ENCODE results near the gene AVPI1. TPM values are rescaled to one million over a fixed set of nuclear protein-coding genes. Genes with fewer than 3 reads are reported as not detected.

AVPI1 gene
- 1.4 TPM for total RNA-seq
- polyA plus RNA-seq, result 11.5 TPM
- long read RNA-seq, donor 1, result 0 reads
- long read RNA-seq, donor 2, result 0 reads
- long read RNA-seq, donor 3, result 0 reads
- long read RNA-seq, donor 4, result 0 reads
- long read RNA-seq, donor 5, partial matches to known transcripts, result 0 of 2 reads
- long read RNA-seq, donor 5, other reads (novel, unspliced or antisense), result 0 of 2 reads
- long read RNA-seq, donor 6, partial matches to known transcripts, result 0 of 3 reads
- long read RNA-seq, donor 6, other reads (novel, unspliced or antisense), result 0 of 3 reads
- long read RNA-seq, donor 7, partial matches to known transcripts, result 0 of 4 reads
- long read RNA-seq, donor 7, other reads (novel, unspliced or antisense), result 0 of 4 reads
- long read RNA-seq, donor 8, result 0 reads
- long read RNA-seq, donor 9, result 0 reads
- long read RNA-seq, donor 10, partial matches to known transcripts, result 0 of 4 reads
- long read RNA-seq, donor 10, other reads (novel, unspliced or antisense), result 0 of 4 reads

GRCh38 chr10:97686962-97687784, at the start of gene AVPI1:
AVPI1 (minus strand) TSS chr10:97687241; CDS start chr10:97679905, 7,336 bp downstream.
- DNase-seq (ENCODE audit: low read depth in 6 of 9, low spot score in 9 of 9), result peak; percentile 76 to 96 (median 90)
- under 1% methylated on average over 78 of the region's 78 CpGs for WGBS
- peaks cover 0 to 9% of the 10 kb centered on the region in 2 donors for H3K27me3 ChIP-seq (ENCODE audit: control insufficient read depth in 2 of 2, insufficient read depth in 1 of 2, low read length in 1 of 2)
- peak within 1 kb of the TSS; percentile 15 to 87 for H3K27ac ChIP-seq (ENCODE audit: low read depth in 1 of 2, low read length in 1 of 2)
- peak within 1 kb of the TSS; percentile 70 to 73 for H3K4me3 ChIP-seq (ENCODE audit: low read length in 2 of 2)
- no peaks in the 10 kb centered on the region for H3K36me3 ChIP-seq (ENCODE audit: control insufficient read depth in 2 of 2, insufficient read depth in 2 of 2, low read length in 1 of 2)
- no peaks in the 10 kb centered on the region for H3K9me3 ChIP-seq (ENCODE audit: control insufficient read depth in 2 of 2, insufficient read depth in 1 of 2, low read length in 1 of 2)
- H3K4me1 ChIP-seq (ENCODE audit: control insufficient read depth in 2 of 2, insufficient read depth in 2 of 2, low read length in 2 of 2), result peaks cover 10 to 17% of the 10 kb centered on the region in 2 donors

DNA sequence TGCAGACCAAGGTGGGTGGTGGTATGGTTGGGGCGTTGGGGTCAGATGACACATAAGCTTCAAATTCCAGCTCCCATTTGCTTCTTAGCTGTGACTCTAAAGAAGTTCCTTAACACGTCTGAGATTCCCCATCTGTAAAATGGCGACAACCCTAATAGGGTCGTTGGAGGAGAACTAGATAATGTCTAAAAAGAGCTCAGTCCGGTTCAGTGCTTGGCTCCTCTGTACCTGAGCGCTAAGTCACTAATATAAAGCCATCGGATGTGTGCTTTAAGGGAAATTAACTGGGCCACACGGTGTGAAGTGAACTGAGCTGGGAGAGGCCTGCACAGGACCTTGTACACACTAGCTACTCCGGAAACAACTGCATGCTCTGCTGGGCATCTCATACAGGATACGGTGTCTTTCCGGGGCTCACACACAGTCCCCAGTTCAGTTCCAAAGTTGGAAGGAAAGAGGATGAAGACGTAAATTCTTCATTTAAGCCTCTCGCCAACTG, 49.4 kb upstream of the AVPI1 start:
- Histone ChIP-seq H3K4me1 (ENCODE audit: control insufficient read depth in 2 of 2, insufficient read depth in 2 of 2, low read length in 2 of 2) (peaks cover 10 to 19% of the 10 kb centered on the region in 2 donors), H3K27me3 (ENCODE audit: control insufficient read depth in 2 of 2, insufficient read depth in 1 of 2, low read length in 1 of 2) (peaks cover 0 to 2% of the 10 kb centered on the region in 2 donors), H3K4me3 (ENCODE audit: low read length in 2 of 2) (peak overlapping the region; percentile 66 to 74), H3K27ac (ENCODE audit: low read depth in 1 of 2, low read length in 1 of 2) (peak overlapping the region in 1 of 2 donors; percentile 59), H3K9me3 (ENCODE audit: control insufficient read depth in 2 of 2, insufficient read depth in 1 of 2, low read length in 1 of 2) (no peaks in the 10 kb centered on the region), H3K36me3 (ENCODE audit: control insufficient read depth in 2 of 2, insufficient read depth in 2 of 2, low read length in 1 of 2) (peaks cover 8 to 23% of the 10 kb centered on the region in 2 donors)
- DNase-seq (ENCODE audit: low read depth in 6 of 9, low spot score in 9 of 9), result no peak
- 80% methylated on average over 13 of the region's 13 CpGs for WGBS

DNA sequence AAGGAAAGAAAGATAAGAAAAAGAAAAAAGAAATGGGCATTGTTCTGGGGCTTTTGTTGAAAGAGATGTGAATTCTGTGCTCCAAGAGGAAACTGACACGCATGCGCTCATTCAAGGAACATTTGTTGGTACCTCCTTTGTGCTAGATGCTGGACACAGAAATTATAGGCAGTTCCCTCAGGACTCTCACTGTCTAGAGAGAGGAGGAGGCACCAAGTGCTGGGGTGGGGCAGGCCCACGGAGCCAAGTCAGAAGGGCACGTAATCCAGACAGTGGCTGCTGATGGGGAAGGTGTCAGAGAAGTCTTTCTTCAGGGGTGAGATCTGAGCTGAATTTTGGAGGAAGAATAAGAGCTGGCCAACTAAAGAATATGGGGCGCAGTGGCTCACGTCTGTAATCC, 47.0 kb upstream of the AVPI1 start:
- no peak overlapping the region for H3K4me3 ChIP-seq (ENCODE audit: low read length in 2 of 2)
- no peaks in the 10 kb centered on the region for H3K9me3 ChIP-seq (ENCODE audit: control insufficient read depth in 2 of 2, insufficient read depth in 1 of 2, low read length in 1 of 2)
- H3K4me1 ChIP-seq (ENCODE audit: control insufficient read depth in 2 of 2, insufficient read depth in 2 of 2, low read length in 2 of 2), result peaks cover 10 to 19% of the 10 kb centered on the region in 2 donors
- H3K27me3 ChIP-seq (ENCODE audit: control insufficient read depth in 2 of 2, insufficient read depth in 1 of 2, low read length in 1 of 2), result peaks cover 0 to 2% of the 10 kb centered on the region in 2 donors
- H3K36me3 ChIP-seq (ENCODE audit: control insufficient read depth in 2 of 2, insufficient read depth in 2 of 2, low read length in 1 of 2), result peaks cover 5 to 8% of the 10 kb centered on the region in 2 donors
- DNase-seq (ENCODE audit: low read depth in 6 of 9, low spot score in 9 of 9), result no peak
- 93% methylated on average over 6 of the region's 6 CpGs for WGBS
- H3K27ac ChIP-seq (ENCODE audit: low read depth in 1 of 2, low read length in 1 of 2), result no peak overlapping the region

GRCh38 chr10:97733256-97733655, 46.2 kb upstream of the AVPI1 start:
- no peak for DNase-seq (ENCODE audit: low read depth in 6 of 9, low spot score in 9 of 9)
- no peaks in the 10 kb centered on the region for H3K9me3 ChIP-seq (ENCODE audit: control insufficient read depth in 2 of 2, insufficient read depth in 1 of 2, low read length in 1 of 2)
- H3K4me1 ChIP-seq (ENCODE audit: control insufficient read depth in 2 of 2, insufficient read depth in 2 of 2, low read length in 2 of 2), result peaks cover 6 to 14% of the 10 kb centered on the region in 2 donors
- H3K27me3 ChIP-seq (ENCODE audit: control insufficient read depth in 2 of 2, insufficient read depth in 1 of 2, low read length in 1 of 2), result peaks cover 0 to 2% of the 10 kb centered on the region in 2 donors
- no peak overlapping the region for H3K27ac ChIP-seq (ENCODE audit: low read depth in 1 of 2, low read length in 1 of 2)
- 94% methylated on average over 5 of the region's 5 CpGs for WGBS
- H3K4me3 ChIP-seq (ENCODE audit: low read length in 2 of 2), result no peak overlapping the region
- no peaks in the 10 kb centered on the region for H3K36me3 ChIP-seq (ENCODE audit: control insufficient read depth in 2 of 2, insufficient read depth in 2 of 2, low read length in 1 of 2)

DNA sequence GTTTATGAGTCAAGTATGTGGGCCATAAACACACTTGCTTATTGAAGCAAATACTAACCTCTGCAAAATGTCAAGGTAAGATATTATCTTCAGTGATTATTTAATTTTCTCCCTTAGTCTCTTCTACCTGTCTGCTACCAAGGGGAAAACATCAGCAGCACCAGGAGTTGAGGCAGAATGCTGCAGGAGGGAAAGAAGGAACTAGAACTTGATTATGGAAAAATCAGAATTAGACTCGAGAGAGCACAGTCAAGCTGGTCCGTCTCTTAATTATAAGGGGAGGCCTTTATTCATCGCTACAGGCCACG, 45.0 kb upstream of the AVPI1 start:
- WGBS, result 88% methylated on average over 4 of the region's 4 CpGs
- Histone ChIP-seq H3K4me1 (ENCODE audit: control insufficient read depth in 2 of 2, insufficient read depth in 2 of 2, low read length in 2 of 2) (peaks cover 0 to 5% of the 10 kb centered on the region in 2 donors), H3K27me3 (ENCODE audit: control insufficient read depth in 2 of 2, insufficient read depth in 1 of 2, low read length in 1 of 2) (peaks cover 0 to 2% of the 10 kb centered on the region in 2 donors), H3K36me3 (ENCODE audit: control insufficient read depth in 2 of 2, insufficient read depth in 2 of 2, low read length in 1 of 2) (no peaks in the 10 kb centered on the region), H3K9me3 (ENCODE audit: control insufficient read depth in 2 of 2, insufficient read depth in 1 of 2, low read length in 1 of 2) (no peaks in the 10 kb centered on the region), H3K4me3 (ENCODE audit: low read length in 2 of 2) (no peak overlapping the region), H3K27ac (ENCODE audit: low read depth in 1 of 2, low read length in 1 of 2) (no peak overlapping the region)
- DNase-seq (ENCODE audit: low read depth in 6 of 9, low spot score in 9 of 9), result no peak

- Histone ChIP-seq H3K9me3 (ENCODE audit: control insufficient read depth in 2 of 2, insufficient read depth in 1 of 2, low read length in 1 of 2) (peaks cover 0 to 2% of the 10 kb centered on the region in 2 donors), H3K27me3 (ENCODE audit: control insufficient read depth in 2 of 2, insufficient read depth in 1 of 2, low read length in 1 of 2) (peaks cover 2% of the 10 kb centered on the region in 2 donors), H3K27ac (ENCODE audit: low read depth in 1 of 2, low read length in 1 of 2) (no peak overlapping the region), H3K4me3 (ENCODE audit: low read length in 2 of 2) (no peak overlapping the region), H3K36me3 (ENCODE audit: control insufficient read depth in 2 of 2, insufficient read depth in 2 of 2, low read length in 1 of 2) (no peaks in the 10 kb centered on the region), H3K4me1 (ENCODE audit: control insufficient read depth in 2 of 2, insufficient read depth in 2 of 2, low read length in 2 of 2) (peaks cover 0 to 2% of the 10 kb centered on the region in 2 donors)
- WGBS, result 83% methylated on average over 9 of the region's 9 CpGs
- DNase-seq (ENCODE audit: low read depth in 6 of 9, low spot score in 9 of 9), result peak in 3 of 9 donors; percentile 40 to 60 (median 44)
Observed at GRCh38 chr10:97731346-97732051, 44.5 kb upstream of the AVPI1 start.

GRCh38 chr10:97729014-97729413, 42.0 kb upstream of the AVPI1 start:
- WGBS, result 95% methylated on average over 5 of the region's 5 CpGs

GRCh38 chr10:97726636-97727178, 39.7 kb upstream of the AVPI1 start:
- peaks cover 0 to 3% of the 10 kb centered on the region in 2 donors for H3K27me3 ChIP-seq (ENCODE audit: control insufficient read depth in 2 of 2, insufficient read depth in 1 of 2, low read length in 1 of 2)
- H3K4me1 ChIP-seq (ENCODE audit: control insufficient read depth in 2 of 2, insufficient read depth in 2 of 2, low read length in 2 of 2), result no peaks in the 10 kb centered on the region
- H3K4me3 ChIP-seq (ENCODE audit: low read length in 2 of 2), result no peak overlapping the region
- DNase-seq (ENCODE audit: low read depth in 6 of 9, low spot score in 9 of 9), result no peak
- no peaks in the 10 kb centered on the region for H3K36me3 ChIP-seq (ENCODE audit: control insufficient read depth in 2 of 2, insufficient read depth in 2 of 2, low read length in 1 of 2)
- H3K27ac ChIP-seq (ENCODE audit: low read depth in 1 of 2, low read length in 1 of 2), result peak overlapping the region in 1 of 2 donors; percentile 1
- 94% methylated on average over 8 of the region's 8 CpGs for WGBS
- peaks cover 0 to 4% of the 10 kb centered on the region in 2 donors for H3K9me3 ChIP-seq (ENCODE audit: control insufficient read depth in 2 of 2, insufficient read depth in 1 of 2, low read length in 1 of 2)

More at GRCh38 chr10:97729014-97729413, 42.0 kb upstream of the AVPI1 start:
- Histone ChIP-seq H3K36me3 (ENCODE audit: control insufficient read depth in 2 of 2, insufficient read depth in 2 of 2, low read length in 1 of 2) (no peaks in the 10 kb centered on the region), H3K4me3 (ENCODE audit: low read length in 2 of 2) (no peak overlapping the region), H3K4me1 (ENCODE audit: control insufficient read depth in 2 of 2, insufficient read depth in 2 of 2, low read length in 2 of 2) (no peaks in the 10 kb centered on the region), H3K9me3 (ENCODE audit: control insufficient read depth in 2 of 2, insufficient read depth in 1 of 2, low read length in 1 of 2) (peaks cover 0 to 4% of the 10 kb centered on the region in 2 donors), H3K27ac (ENCODE audit: low read depth in 1 of 2, low read length in 1 of 2) (no peak overlapping the region), H3K27me3 (ENCODE audit: control insufficient read depth in 2 of 2, insufficient read depth in 1 of 2, low read length in 1 of 2) (peaks cover 0 to 3% of the 10 kb centered on the region in 2 donors)
- no peak for DNase-seq (ENCODE audit: low read depth in 6 of 9, low spot score in 9 of 9)
